DND-41 (cell line): ENCODE results near the gene DST.
A peak's percentile ranks its signal among the peaks of the same experiment; 100 is the strongest.

ENCODE experiments used
- ATAC-seq: fragments of 200-7000 bp; cut with Tn5 transposase; 3 replicates; pipeline ENCODE4 v1.9.1; 2021; ENCODE audit warnings: low read depth; ENCODE audit not compliant: insufficient read depth
- DNase-seq: peaks from one replicate; pipeline ENCODE4 v3.0.0-alpha.2; 2020
- H2AFZ ChIP-seq: 2 replicates; pipeline ENCODE4 v1.6.0; 2012; ENCODE audit warnings: low read depth, low read length
- H3K27ac ChIP-seq: 2 replicates; pipeline ENCODE4 v1.5.1; 2012; ENCODE audit warnings: low read length, inconsistent platforms
- H3K27me3 ChIP-seq: fragments of 200-600 bp; sonication (generic); 2 replicates; pipeline ENCODE4 v1.6.0; 2012; ENCODE audit warnings: low read length, mild to moderate bottlenecking, inconsistent platforms; ENCODE audit not compliant: insufficient read depth, poor library complexity
- H3K36me3 ChIP-seq: 2 replicates; pipeline ENCODE4 v1.5.1; 2012; ENCODE audit warnings: low read length, inconsistent platforms; ENCODE audit not compliant: insufficient read depth
- H3K4me1 ChIP-seq: 2 replicates; pipeline ENCODE4 v1.5.1; 2012; ENCODE audit warnings: mild to moderate bottlenecking, low read length; ENCODE audit not compliant: insufficient read depth
- H3K4me2 ChIP-seq: 2 replicates; pipeline ENCODE4 v1.6.0; 2012; ENCODE audit warnings: mild to moderate bottlenecking, moderate library complexity, low read length, inconsistent platforms; ENCODE audit not compliant: insufficient read depth
- H3K4me3 ChIP-seq, 2 experiments: fragments of 200-600 bp in 1 of 2; shearing (Covaris generic) in 1 of 2; 2 replicates each; pipeline ENCODE4 v1.5.1; 2012 to 2016; ENCODE audit warnings: inconsistent platforms in 2 of 2, low read length in 2 of 2, mild to moderate bottlenecking in 2 of 2, low read depth in 1 of 2, moderate library complexity in 1 of 2
- H3K79me2 ChIP-seq: 2 replicates; pipeline ENCODE4 v1.6.0; 2012; ENCODE audit warnings: low read length, inconsistent platforms; ENCODE audit not compliant: insufficient read depth
- H3K9ac ChIP-seq: 2 replicates; pipeline ENCODE4 v1.6.0; 2012; ENCODE audit warnings: low read depth, mild to moderate bottlenecking, inconsistent platforms, low read length, moderate library complexity
- H3K9me3 ChIP-seq: 2 replicates; pipeline ENCODE4 v1.5.1; 2012; ENCODE audit warnings: low read length, moderate library complexity, mild to moderate bottlenecking, inconsistent platforms; ENCODE audit not compliant: insufficient read depth, severe bottlenecking
- H4K20me1 ChIP-seq: 2 replicates; pipeline ENCODE4 v1.6.0; 2012; ENCODE audit warnings: low read length; ENCODE audit not compliant: insufficient read depth
- CTCF ChIP-seq: IDR thresholded peaks from 2 replicates; pipeline ENCODE4 v1.5.1; 2012; ENCODE audit warnings: borderline replicate concordance, low read length, moderate library complexity, mild to moderate bottlenecking; ENCODE audit not compliant: poor library complexity, severe bottlenecking; ENCODE audit errors: extremely low read depth
- EZH2 ChIP-seq: IDR thresholded peaks from 3 replicates; pipeline ENCODE4 v1.6.1; 2012; ENCODE audit warnings: borderline replicate concordance, low read depth, mild to moderate bottlenecking, moderate library complexity, low read length, inconsistent platforms; ENCODE audit not compliant: severe bottlenecking

The DST gene

GRCh38 chr6:56595490-56596122, 47.1 kb downstream of the DST start:
- TF ChIP-seq CTCF (peak; percentile 72), EZH2 (no peak)

GRCh38 chr6:56594699-56595098, 48.0 kb downstream of the DST start:
- Histone ChIP-seq H3K79me2 (no peaks in the 10 kb centered on the region), H3K36me3 (no peaks in the 10 kb centered on the region), H3K27me3 (no peaks in the 10 kb centered on the region), H3K9me3 (no peaks in the 10 kb centered on the region), H4K20me1 (no peaks in the 10 kb centered on the region), H3K4me3 (no peak overlapping the region), H3K4me1 (no peaks in the 10 kb centered on the region), H2AFZ (no peak overlapping the region), H3K9ac (no peak overlapping the region), H3K27ac (no peak overlapping the region), H3K4me2 (no peak overlapping the region)
- TF ChIP-seq EZH2 (no peak), CTCF (no peak)
- ATAC-seq (no peak), DNase-seq (no peak)

More at GRCh38 chr6:56595490-56596122, 47.1 kb downstream of the DST start:
- Histone ChIP-seq H2AFZ (no peak overlapping the region), H3K9me3 (no peaks in the 10 kb centered on the region), H3K4me2 (no peak overlapping the region), H3K27ac (no peak overlapping the region), H3K4me1 (no peaks in the 10 kb centered on the region), H3K4me3 (no peak overlapping the region), H3K79me2 (no peaks in the 10 kb centered on the region), H3K36me3 (no peaks in the 10 kb centered on the region), H3K27me3 (no peaks in the 10 kb centered on the region), H3K9ac (no peak overlapping the region), H4K20me1 (no peaks in the 10 kb centered on the region)
- ATAC-seq (peak; percentile 89), DNase-seq (peak; percentile 34)

GRCh38 chr6:56593801-56594318, 48.8 kb downstream of the DST start:
- Histone ChIP-seq H3K27ac (no peak overlapping the region), H3K27me3 (no peaks in the 10 kb centered on the region), H3K4me1 (no peaks in the 10 kb centered on the region), H2AFZ (no peak overlapping the region), H3K4me2 (no peak overlapping the region), H3K9me3 (no peaks in the 10 kb centered on the region), H3K79me2 (no peaks in the 10 kb centered on the region), H3K36me3 (no peaks in the 10 kb centered on the region), H4K20me1 (no peaks in the 10 kb centered on the region), H3K4me3 (no peak overlapping the region), H3K9ac (no peak overlapping the region)
- TF ChIP-seq EZH2 (no peak), CTCF (no peak)
- ATAC-seq = no peak
- DNase-seq = no peak

GRCh38 chr6:56582236-56582635, 60.5 kb downstream of the DST start:
- Histone ChIP-seq H3K9ac (no peak overlapping the region), H3K36me3 (no peaks in the 10 kb centered on the region), H3K79me2 (no peaks in the 10 kb centered on the region), H3K27ac (no peak overlapping the region), H4K20me1 (no peaks in the 10 kb centered on the region), H3K4me3 (no peak overlapping the region), H3K4me1 (no peaks in the 10 kb centered on the region), H3K27me3 (no peaks in the 10 kb centered on the region), H3K9me3 (no peaks in the 10 kb centered on the region), H2AFZ (no peak overlapping the region), H3K4me2 (no peak overlapping the region)
- no peak for TF ChIP-seq EZH2
- TF ChIP-seq CTCF = no peak
- DNase-seq = no peak
- ATAC-seq = no peak
